ENCODE results near the gene PPP2R2B. TPM values are rescaled to one million over a fixed set of nuclear protein-coding genes. Genes with fewer than 3 reads are reported as not detected.

The PPP2R2B gene
- total and polyA plus RNA-seq, 2 of the 4 experiments (the other 2 are of a cell fraction) = not detected

DNA sequence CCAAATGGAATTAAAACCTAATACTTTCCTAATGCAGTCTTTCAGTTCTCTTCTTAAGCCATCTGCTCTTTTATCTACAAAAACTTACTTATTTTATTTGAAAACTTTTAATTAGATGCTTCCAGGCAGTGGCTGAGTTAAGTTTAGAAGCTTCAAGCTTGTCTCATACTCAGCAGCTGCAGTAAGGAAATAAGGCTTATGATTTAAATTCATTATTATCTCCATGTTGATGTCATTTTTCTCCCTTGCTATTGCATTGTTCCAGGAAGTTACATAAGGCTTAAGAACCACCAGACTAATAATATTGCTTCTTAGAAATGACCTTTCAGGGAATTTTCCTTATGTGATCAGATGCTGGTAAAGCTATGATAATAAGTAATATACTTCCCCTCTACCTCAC is 119.6 kb downstream of the PPP2R2B start:
- intact Hi-C loops (cut with micrococcal nuclease) = no loop called here

More for the DNA sequence above, 119.6 kb downstream of the PPP2R2B start:
- DNase-seq (no peak), ATAC-seq (ENCODE audit: low read depth) (no peak)
- Histone ChIP-seq H3K27me3 (ENCODE audit: control insufficient read depth, insufficient read depth, low read length) (no peaks in the 10 kb centered on the region; the same call in 1 of the 2 replicates), H3K56ac (ENCODE audit: extremely low read depth, insufficient read depth, low read length) (no peak overlapping the region), H3K9me3 (ENCODE audit: control insufficient read depth, insufficient read depth, low read length) (peaks cover 2% of the 10 kb centered on the region; the same call in 1 of the 2 replicates), H3K4me3 (ENCODE audit: insufficient read depth, low read depth, low read length) (no peak overlapping the region), H2BK15ac (ENCODE audit: low read depth, low read length) (no peak overlapping the region), H3K9ac (ENCODE audit: low read depth, low read length) (no peak overlapping the region), H4K91ac (ENCODE audit: insufficient read depth, low read depth, low read length) (no peak overlapping the region), H2AK9ac (replicated peaks; ENCODE audit: low read depth, low read length, poor library complexity) (no peak overlapping the region), H3K4me1 (ENCODE audit: control insufficient read depth, insufficient read depth, low read length) (no peaks in the 10 kb centered on the region), H2BK20ac (ENCODE audit: low read depth, low read length) (no peak overlapping the region), H4K8ac (ENCODE audit: low read depth in 2 of 2, low read length in 2 of 2) (no peak overlapping the region), H2AFZ (replicated peaks; ENCODE audit: low read length, poor library complexity) (no peak overlapping the region), H3K23ac (ENCODE audit: low read depth, low read length) (no peak overlapping the region), H2BK5ac (ENCODE audit: low read depth, low read length, poor library complexity, severe bottlenecking) (no peak overlapping the region), H4K5ac (ENCODE audit: low read depth, low read length) (no peak overlapping the region), H3K14ac (replicated peaks; ENCODE audit: low read depth, low read length) (no peak overlapping the region), H2AK5ac (ENCODE audit: low read depth, low read length) (no peak overlapping the region), H3K4ac (ENCODE audit: low read depth, low read length) (no peak overlapping the region), H3K27ac (ENCODE audit: insufficient read depth, low read length) (no peak overlapping the region), H3K9me1 (ENCODE audit: insufficient read depth, low read length) (no peaks in the 10 kb centered on the region), H3K79me1 (ENCODE audit: low read depth in 1 of 2, low read length in 2 of 2) (no peaks in the 10 kb centered on the region), H3K36me3 (ENCODE audit: control insufficient read depth, insufficient read depth, low read length) (no peaks in the 10 kb centered on the region), H2BK120ac (ENCODE audit: low read depth, low read length) (no peak overlapping the region), H4K20me1 (ENCODE audit: insufficient read depth, low read length) (no peaks in the 10 kb centered on the region), H3K18ac (ENCODE audit: low read depth, low read length) (no peak overlapping the region), H3K4me2 (ENCODE audit: low read depth, low read length) (no peak overlapping the region)
- TF ChIP-seq POLR2A (IDR thresholded peaks at IDR 0.05; ENCODE audit: low read depth, low read length) = no peak
- TF ChIP-seq SMC3 (IDR thresholded peaks at IDR 0.05; ENCODE audit: low read depth, low read length) = no peak
- TF ChIP-seq NFE2L2 (IDR thresholded peaks at IDR 0.05; ENCODE audit: low read depth, low read length) = no peak
- no peak for TF ChIP-seq MAZ (IDR thresholded peaks at IDR 0.05; ENCODE audit: borderline replicate concordance, low read depth, low read length)
- no peak for TF ChIP-seq CHD1 (IDR thresholded peaks at IDR 0.05; ENCODE audit: low read depth, low read length)
- POLR2A ChIA-PET (ENCODE audit: unreplicated experiment) = no interaction called here
- no TSS peak for BruUV-seq (replicated peaks)
- CTCF ChIA-PET = no interaction called here
- in situ Hi-C loops (cut with MboI; ENCODE audit: low sequenced_read_pairs) (no loop called here), dilution Hi-C loops (cut with HindIII; ENCODE audit: low sequenced_read_pairs, unreplicated experiment) (no loop called here)
